Neural crest cell (in vitro differentiated cells): ENCODE measurements around the gene CFL1. TPM values are rescaled to one million over a fixed set of nuclear protein-coding genes. Genes with fewer than 3 reads are reported as not detected.

ENCODE experiments used
- DNase-seq: peaks from one replicate; pipeline ENCODE4 v3.0.0; 2021; ENCODE audit warnings: low read depth, mixed read lengths, low spot score
- H3K27ac Mint-ChIP-seq: one replicate; pipeline ENCODE4 v1.8.0; 2021; ENCODE audit warnings: mild to moderate bottlenecking, mixed read lengths; ENCODE audit not compliant: unreplicated experiment
- H3K27me3 Mint-ChIP-seq: 2 replicates; pipeline ENCODE4 v1.8.0; 2021; ENCODE audit warnings: low read depth, mild to moderate bottlenecking, mixed read lengths
- H3K36me3 Mint-ChIP-seq: 2 replicates; pipeline ENCODE4 v1.8.0; 2021; ENCODE audit warnings: low read depth, mild to moderate bottlenecking, mixed read lengths
- H3K4me1 Mint-ChIP-seq: 2 replicates; pipeline ENCODE4 v1.8.0; 2021; ENCODE audit warnings: mixed read lengths
- H3K4me3 Mint-ChIP-seq: one replicate; pipeline ENCODE4 v1.8.0; 2021; ENCODE audit warnings: mild to moderate bottlenecking, mixed read lengths
- H3K9me3 Mint-ChIP-seq: 2 replicates; pipeline ENCODE4 v1.8.0; 2021; ENCODE audit warnings: mixed read lengths
- total RNA-seq: library from RNA; stranded (reverse); gene quantifications from 2 replicates; pipeline ENCODE4 v1.2.1, GENCODE V29; 2021
- TF ChIP-seq, protein P1 (sequence below): fragments of 200-600 bp; sonication (generic); conservative IDR thresholded peaks from 2 replicates; pipeline ENCODE4 v1.5.0; 2021; ENCODE audit warnings: antibody characterized with exemption, mild to moderate bottlenecking

CFL1 gene
- total RNA-seq, 1 donor from 2014 or later, result 1,437 TPM

DNA sequence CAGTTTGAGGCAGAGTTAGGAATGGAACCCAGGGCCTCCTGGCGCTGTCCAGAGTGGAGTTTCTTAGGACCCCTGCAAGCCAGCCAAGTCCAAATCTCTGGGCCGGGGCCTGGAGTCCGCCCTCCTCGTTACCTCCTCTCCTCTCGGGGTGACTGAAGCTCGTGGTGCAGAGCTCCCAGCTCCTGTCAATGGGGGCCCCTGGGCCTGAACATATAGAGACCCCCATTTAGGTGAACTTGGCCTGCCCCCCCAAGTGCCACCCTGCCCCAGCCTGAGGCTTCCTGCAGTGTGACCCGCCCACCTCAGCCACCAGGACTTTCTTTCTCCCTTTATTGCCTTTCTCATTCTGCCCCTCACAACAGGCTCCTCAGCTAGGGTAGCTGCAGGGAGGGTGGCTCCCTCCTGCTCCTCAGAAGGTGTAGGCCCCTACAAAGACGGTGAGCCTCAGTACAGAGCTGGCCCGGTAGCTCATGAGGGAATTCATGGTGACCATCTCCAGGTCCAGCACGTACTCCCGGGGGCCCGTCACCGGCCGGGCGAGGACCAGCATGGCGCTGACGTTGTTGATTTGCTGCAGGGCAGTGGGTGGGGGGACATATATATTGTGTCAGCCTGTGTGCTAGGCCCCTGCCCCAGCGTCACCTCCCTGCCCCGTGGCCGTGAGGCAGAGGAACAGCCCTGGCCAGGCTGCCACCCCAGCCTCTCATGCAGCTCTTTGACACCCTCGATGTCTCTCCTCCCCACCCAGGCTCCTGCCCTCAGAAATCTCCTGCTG is 8.7 kb upstream of the CFL1 start:
- Mint-ChIP-seq H3K4me3 (peak overlapping the region; percentile 82), H3K36me3 (peaks cover 8% of the 10 kb centered on the region), H3K9me3 (no peaks in the 10 kb centered on the region), H3K4me1 (peaks cover 34% of the 10 kb centered on the region), H3K27ac (peak overlapping the region; percentile 19), H3K27me3 (no peaks in the 10 kb centered on the region)
- TF ChIP-seq, protein P1, sequence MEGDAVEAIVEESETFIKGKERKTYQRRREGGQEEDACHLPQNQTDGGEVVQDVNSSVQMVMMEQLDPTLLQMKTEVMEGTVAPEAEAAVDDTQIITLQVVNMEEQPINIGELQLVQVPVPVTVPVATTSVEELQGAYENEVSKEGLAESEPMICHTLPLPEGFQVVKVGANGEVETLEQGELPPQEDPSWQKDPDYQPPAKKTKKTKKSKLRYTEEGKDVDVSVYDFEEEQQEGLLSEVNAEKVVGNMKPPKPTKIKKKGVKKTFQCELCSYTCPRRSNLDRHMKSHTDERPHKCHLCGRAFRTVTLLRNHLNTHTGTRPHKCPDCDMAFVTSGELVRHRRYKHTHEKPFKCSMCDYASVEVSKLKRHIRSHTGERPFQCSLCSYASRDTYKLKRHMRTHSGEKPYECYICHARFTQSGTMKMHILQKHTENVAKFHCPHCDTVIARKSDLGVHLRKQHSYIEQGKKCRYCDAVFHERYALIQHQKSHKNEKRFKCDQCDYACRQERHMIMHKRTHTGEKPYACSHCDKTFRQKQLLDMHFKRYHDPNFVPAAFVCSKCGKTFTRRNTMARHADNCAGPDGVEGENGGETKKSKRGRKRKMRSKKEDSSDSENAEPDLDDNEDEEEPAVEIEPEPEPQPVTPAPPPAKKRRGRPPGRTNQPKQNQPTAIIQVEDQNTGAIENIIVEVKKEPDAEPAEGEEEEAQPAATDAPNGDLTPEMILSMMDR, result no peak
- DNase-seq, result no peak

DNA sequence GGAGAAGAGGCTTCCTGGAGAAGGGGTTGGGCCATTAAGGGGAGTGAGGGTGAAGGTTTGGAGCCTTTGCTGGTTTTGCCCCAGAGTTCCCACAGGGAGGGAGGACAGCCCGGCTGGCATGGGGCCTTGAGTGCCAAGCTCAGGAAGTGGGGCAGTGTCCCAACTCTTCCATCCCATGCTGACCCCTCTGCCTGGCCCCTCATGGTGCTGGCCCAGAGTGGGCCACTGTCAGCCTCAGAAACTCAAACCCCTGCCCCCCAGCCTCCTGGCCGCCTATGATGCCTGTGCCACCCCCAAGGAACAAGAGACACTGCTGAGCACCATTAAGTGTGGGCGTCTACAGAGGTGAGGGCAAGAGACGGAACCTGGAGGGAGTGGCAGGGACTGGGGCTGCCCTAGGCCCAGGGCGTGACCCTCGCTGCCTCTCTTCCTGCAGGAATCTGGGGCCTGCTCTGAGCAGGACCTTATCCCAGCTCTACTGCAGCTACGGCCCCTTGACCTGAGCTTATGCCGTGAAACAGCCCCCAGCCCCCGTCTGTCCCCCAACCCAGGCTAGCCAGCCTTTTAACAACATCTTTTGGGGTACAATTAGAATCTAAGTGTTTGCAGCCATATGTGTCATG is 7.7 kb upstream of the CFL1 start:
- DNase-seq, result no peak
- TF ChIP-seq, protein P1, result no peak
- Mint-ChIP-seq H3K27ac (no peak overlapping the region), H3K36me3 (peaks cover 8% of the 10 kb centered on the region), H3K9me3 (no peaks in the 10 kb centered on the region), H3K27me3 (no peaks in the 10 kb centered on the region), H3K4me3 (peak overlapping the region; percentile 23), H3K4me1 (peaks cover 37% of the 10 kb centered on the region)

DNA sequence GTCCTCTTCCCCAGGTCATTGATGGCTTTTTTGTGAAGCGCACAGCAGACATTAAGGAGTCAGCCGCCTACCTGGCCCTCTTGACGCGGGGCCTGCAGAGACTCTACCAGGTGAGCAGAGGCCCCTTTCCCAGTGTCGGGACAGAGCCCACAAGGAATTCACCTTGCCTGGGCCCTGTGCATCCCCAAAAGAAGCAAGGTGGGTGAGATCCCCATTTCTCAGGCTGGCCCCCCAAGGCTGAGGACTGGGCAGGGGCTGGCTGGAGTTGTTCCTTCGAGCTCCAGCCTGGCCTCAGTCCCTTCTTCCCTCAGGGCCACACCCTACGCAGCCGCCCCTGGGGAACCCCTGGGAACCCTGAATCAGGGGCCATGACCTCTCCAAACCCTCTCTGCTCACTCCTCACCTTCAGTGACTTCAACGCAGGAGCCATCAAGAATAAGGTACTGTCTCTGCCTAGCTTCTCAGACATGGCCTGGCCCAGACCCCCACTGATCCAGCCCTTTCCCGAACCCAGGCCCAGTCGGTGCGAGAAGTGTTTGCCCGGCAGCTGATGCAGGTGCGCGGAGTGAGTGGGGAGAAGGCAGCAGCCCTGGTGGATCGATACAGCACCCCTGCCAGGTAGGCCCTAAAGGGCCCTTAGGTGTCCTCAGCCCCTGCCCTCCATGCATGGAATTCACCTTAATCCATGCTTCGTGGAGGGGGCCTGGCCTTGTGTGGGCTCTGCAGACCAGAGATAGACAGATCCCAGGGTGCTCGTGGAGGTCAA is 6.9 kb upstream of the CFL1 start:
- DNase-seq, result no peak
- Mint-ChIP-seq H3K36me3 (peaks cover 8% of the 10 kb centered on the region), H3K27ac (no peak overlapping the region), H3K4me3 (peak overlapping the region; percentile 49), H3K4me1 (peaks cover 34% of the 10 kb centered on the region), H3K9me3 (no peaks in the 10 kb centered on the region), H3K27me3 (no peaks in the 10 kb centered on the region)
- TF ChIP-seq, protein P1, result no peak

DNA sequence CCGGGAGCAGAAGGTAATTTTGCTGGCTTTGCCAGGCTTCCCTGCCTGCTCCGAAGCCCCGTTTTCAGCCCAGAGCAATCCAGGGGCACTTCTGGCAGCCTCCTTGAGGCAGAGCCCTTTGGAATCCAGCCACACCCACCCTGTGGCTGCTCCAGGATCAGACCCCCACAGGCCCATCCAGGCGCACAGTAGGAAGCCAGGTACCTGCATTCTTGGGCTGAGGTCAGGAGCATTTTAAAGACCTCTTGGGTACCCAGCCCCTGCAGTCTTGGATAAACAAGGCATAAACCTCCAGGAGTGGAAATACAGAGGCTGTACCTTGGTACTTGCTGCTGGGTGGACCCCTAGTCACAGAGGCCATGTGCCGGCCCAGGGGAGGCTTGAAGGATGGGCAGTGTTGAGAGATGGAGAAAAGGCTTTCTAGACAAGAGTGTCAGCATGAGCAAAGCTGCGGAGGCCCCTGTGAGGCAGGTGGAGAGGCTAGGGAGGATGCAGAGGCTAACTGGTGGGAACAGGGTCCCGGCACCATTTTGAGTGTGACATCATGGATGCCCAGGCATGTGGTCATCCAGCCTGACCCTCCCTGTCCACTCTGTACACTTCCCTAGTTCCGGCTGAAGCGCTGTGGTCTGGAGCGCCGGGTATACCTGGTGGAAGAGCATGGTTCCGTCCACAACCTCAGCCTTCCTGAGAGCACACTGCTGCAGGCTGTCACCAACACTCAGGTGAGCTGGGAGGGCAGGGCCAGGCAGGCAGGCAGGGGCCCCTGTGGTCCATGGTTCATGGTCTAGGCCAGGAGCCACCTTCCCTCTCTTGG is 6.1 kb upstream of the CFL1 start:
- H3K4me1 Mint-ChIP-seq, result peaks cover 34% of the 10 kb centered on the region
- H3K36me3 Mint-ChIP-seq, result peaks cover 8% of the 10 kb centered on the region
- H3K9me3 Mint-ChIP-seq, result no peaks in the 10 kb centered on the region
- no peak for DNase-seq
- TF ChIP-seq, protein P1, result no peak
- no peak overlapping the region for H3K27ac Mint-ChIP-seq
- no peaks in the 10 kb centered on the region for H3K27me3 Mint-ChIP-seq
- peak overlapping the region; percentile 38 for H3K4me3 Mint-ChIP-seq
